OCI-LY7 (cell line): ENCODE results near the gene SAPCD2. TPM values are rescaled to one million over a fixed set of nuclear protein-coding genes. Genes with fewer than 3 reads are reported as not detected.

Source experiments
- BruUV-seq: library from RNA; stranded (reverse); fragments of 400-500 nt; replicated peaks from 2 replicates; lab custom pipeline; 2021; lab: Mats Ljungman, UMichigan
- CTCF ChIA-PET: fragments of 300-600 bp; sonication (Branson Sonifier 250); formaldehyde crosslinking; loops from one replicate; lab custom pipeline; 2022; ENCODE audit warnings: antibody characterized with exemption; ENCODE audit not compliant: unreplicated experiment; lab: Charles Lee
- POLR2A ChIA-PET: fragments of 300-600 bp; sonication (Branson Sonifier 250); formaldehyde crosslinking; loops from one replicate; lab custom pipeline; 2022; ENCODE audit warnings: antibody characterized with exemption; lab: Charles Lee
- DNase-seq: peaks from one replicate; pipeline ENCODE4 v3.0.0-alpha.2; 2015; ENCODE audit warnings: low spot score
- H2AFZ ChIP-seq: fragments of 200-600 bp; sonication (generic), shearing (Covaris generic); 2 replicates; pipeline ENCODE4 v1.6.1; 2014; ENCODE audit warnings: mild to moderate bottlenecking, antibody characterized with exemption, low read length, moderate library complexity
- H3K27ac ChIP-seq: fragments of 200-600 bp; sonication (generic); 2 replicates; pipeline ENCODE4 v1.5.1; 2014; ENCODE audit warnings: mixed run types, low read depth, mild to moderate bottlenecking, moderate library complexity, low read length, inconsistent platforms; ENCODE audit not compliant: poor library complexity, severe bottlenecking
- H3K36me3 ChIP-seq: fragments of 200-600 bp; sonication (generic); 2 replicates; pipeline ENCODE4 v1.6.1; 2014; ENCODE audit warnings: mild to moderate bottlenecking, antibody characterized with exemption, low read length, moderate library complexity, mixed read lengths; ENCODE audit not compliant: insufficient read depth
- H3K4me1 ChIP-seq: fragments of 200-600 bp; sonication (generic); 2 replicates; pipeline ENCODE4 v1.5.1; 2014; ENCODE audit warnings: mild to moderate bottlenecking, low read length; ENCODE audit not compliant: insufficient read depth, poor library complexity, severe bottlenecking
- H3K4me2 ChIP-seq: fragments of 200-600 bp; sonication (generic); 2 replicates; pipeline ENCODE4 v1.6.1; 2014; ENCODE audit warnings: mild to moderate bottlenecking, low read length
- H3K4me3 ChIP-seq: fragments of 200-600 bp; sonication (generic); 2 replicates; pipeline ENCODE4 v1.5.1; 2014; ENCODE audit warnings: mild to moderate bottlenecking, low read depth, low read length; ENCODE audit not compliant: poor library complexity, severe bottlenecking
- H3K79me2 ChIP-seq: fragments of 200-600 bp; sonication (generic); 2 replicates; pipeline ENCODE4 v1.6.1; 2016; ENCODE audit warnings: low read depth, mild to moderate bottlenecking, low read length, moderate library complexity, mixed read lengths; ENCODE audit not compliant: insufficient read depth
- H3K9me2 ChIP-seq: fragments of 200-600 bp; sonication (generic); 2 replicates; pipeline ENCODE4 v1.6.1; 2016; ENCODE audit warnings: mild to moderate bottlenecking, low read length, mixed read lengths; ENCODE audit not compliant: insufficient read depth
- H3K9me3 ChIP-seq: fragments of 200-600 bp; sonication (generic); 2 replicates; pipeline ENCODE4 v1.6.1; 2014; ENCODE audit warnings: mild to moderate bottlenecking, mixed run types, low read length, mixed read lengths
- H4K20me1 ChIP-seq: fragments of 200-600 bp; sonication (generic); 2 replicates; pipeline ENCODE4 v1.6.1; 2014; ENCODE audit warnings: mild to moderate bottlenecking, antibody characterized with exemption, low read length, moderate library complexity, mixed read lengths; ENCODE audit not compliant: insufficient read depth
- EZH2phosphoT487 ChIP-seq: fragments of 200-600 bp; sonication (generic); IDR thresholded peaks from 2 replicates; pipeline ENCODE4 v1.6.1; 2018; ENCODE audit warnings: low read depth, borderline replicate concordance, mild to moderate bottlenecking, mixed run types, antibody characterized with exemption, low read length, moderate library complexity, mixed read lengths
- intact Hi-C: fragments of 100-400 bp; cut with micrococcal nuclease; formaldehyde crosslinking; loops from one replicate; pipeline ENCODE4 v1.10.0; 2022; ENCODE audit not compliant: unreplicated experiment
- small RNA-seq: library from RNA; depleted of rRNA; stranded (forward); fragments of <200 nt; gene quantifications from one replicate; pipeline ENCODE3, GENCODE V24; 2014
- total RNA-seq, 2 experiments: library from RNA; depleted of rRNA in 1 of 2; stranded (reverse); fragments of >200 nt in 1 of 2; shearing (Covaris generic) in 1 of 2; gene quantifications; 2 replicates each; pipeline ENCODE4 v1.2.3, GENCODE V29; 2014 to 2022
- TF ChIP-seq, protein P1 (sequence below): fragments of 200-600 bp; sonication (generic); conservative IDR thresholded peaks from 2 replicates; pipeline ENCODE4 v1.5.1; 2014; ENCODE audit warnings: mild to moderate bottlenecking, antibody characterized with exemption, low read length, moderate library complexity, mixed read lengths

SAPCD2 gene
- total RNA-seq, 2 experiments from 2014 or later, result 57.2 to 74.0 TPM

DNA sequence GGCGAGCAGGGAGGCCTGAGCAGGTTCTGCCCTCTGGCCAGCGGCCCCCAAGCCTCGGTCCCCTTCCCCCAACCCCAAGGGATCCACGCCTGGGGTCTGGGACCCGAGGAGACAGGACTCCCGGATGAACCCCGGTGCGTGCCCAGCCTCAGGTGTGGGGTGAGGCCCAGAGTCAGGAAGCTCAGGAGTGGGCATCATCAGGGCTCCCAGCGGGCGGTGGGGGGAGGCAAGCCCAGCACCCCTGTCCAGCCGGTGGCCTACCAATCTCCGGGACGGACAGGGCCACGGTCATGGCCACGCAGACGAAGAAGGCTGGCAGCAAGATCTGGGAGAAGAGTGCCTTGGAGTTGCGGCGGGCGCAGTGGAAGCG is 56.8 kb downstream of the SAPCD2 start:
- H3K79me2 ChIP-seq, result no peaks in the 10 kb centered on the region
- no peaks in the 10 kb centered on the region for H4K20me1 ChIP-seq
- no peaks in the 10 kb centered on the region for H3K9me3 ChIP-seq
- no peak overlapping the region for H3K4me2 ChIP-seq
- H3K4me1 ChIP-seq, result peaks cover 4% of the 10 kb centered on the region
- TF ChIP-seq, protein P1, sequence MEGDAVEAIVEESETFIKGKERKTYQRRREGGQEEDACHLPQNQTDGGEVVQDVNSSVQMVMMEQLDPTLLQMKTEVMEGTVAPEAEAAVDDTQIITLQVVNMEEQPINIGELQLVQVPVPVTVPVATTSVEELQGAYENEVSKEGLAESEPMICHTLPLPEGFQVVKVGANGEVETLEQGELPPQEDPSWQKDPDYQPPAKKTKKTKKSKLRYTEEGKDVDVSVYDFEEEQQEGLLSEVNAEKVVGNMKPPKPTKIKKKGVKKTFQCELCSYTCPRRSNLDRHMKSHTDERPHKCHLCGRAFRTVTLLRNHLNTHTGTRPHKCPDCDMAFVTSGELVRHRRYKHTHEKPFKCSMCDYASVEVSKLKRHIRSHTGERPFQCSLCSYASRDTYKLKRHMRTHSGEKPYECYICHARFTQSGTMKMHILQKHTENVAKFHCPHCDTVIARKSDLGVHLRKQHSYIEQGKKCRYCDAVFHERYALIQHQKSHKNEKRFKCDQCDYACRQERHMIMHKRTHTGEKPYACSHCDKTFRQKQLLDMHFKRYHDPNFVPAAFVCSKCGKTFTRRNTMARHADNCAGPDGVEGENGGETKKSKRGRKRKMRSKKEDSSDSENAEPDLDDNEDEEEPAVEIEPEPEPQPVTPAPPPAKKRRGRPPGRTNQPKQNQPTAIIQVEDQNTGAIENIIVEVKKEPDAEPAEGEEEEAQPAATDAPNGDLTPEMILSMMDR, result no peak
- TF ChIP-seq EZH2phosphoT487, result no peak
- H3K9me2 ChIP-seq, result no peaks in the 10 kb centered on the region
- CTCF ChIA-PET, result no interaction called here
- H3K36me3 ChIP-seq, result no peaks in the 10 kb centered on the region
- POLR2A ChIA-PET, result no interaction called here
- H3K4me3 ChIP-seq, result no peak overlapping the region
- no peak overlapping the region for H2AFZ ChIP-seq
- DNase-seq, result no peak
- BruUV-seq, result no TSS peak
- H3K27ac ChIP-seq, result no peak overlapping the region
- intact Hi-C loops, result no loop called here

- DNase-seq, result no peak
- Histone ChIP-seq H3K27ac (no peak overlapping the region), H2AFZ (no peak overlapping the region), H3K9me2 (no peaks in the 10 kb centered on the region), H3K4me2 (no peak overlapping the region), H3K9me3 (no peaks in the 10 kb centered on the region), H3K4me3 (no peak overlapping the region), H4K20me1 (no peaks in the 10 kb centered on the region), H3K4me1 (peaks cover 4% of the 10 kb centered on the region), H3K79me2 (no peaks in the 10 kb centered on the region), H3K36me3 (no peaks in the 10 kb centered on the region)
- POLR2A ChIA-PET, result no interaction called here
- TF ChIP-seq, protein P1, result no peak
- TF ChIP-seq EZH2phosphoT487, result no peak
- BruUV-seq, result no TSS peak
- CTCF ChIA-PET, result interaction anchor here (0.6 kb wide), 1 partner anchor 24 kb away, joined by 3 read pairs; no protein-coding TSS in a partner anchor
- intact Hi-C loops, result no loop called here
Measured at GRCh38 chr9:137012694-137013570, 57.4 kb downstream of the SAPCD2 start.

Small RNAs within 50 kb of the gene (small RNA-seq; reads per million reads assigned to genes)
- 0.16 reads per million for gene RF00153

Other genes starting within 250 kb of the SAPCD2 start
Only the 30 nearest of the 36 such genes appear.
- gene TRAF2, start 184.0 kb downstream of the SAPCD2 start, total RNA-seq (2014; rRNA removed; shearing (Covaris generic)), result 31.4 and 34.7 TPM in 2 replicates
- 40.5 and 43.7 TPM in 2 replicates for gene TRAF2, start 184.0 kb downstream of the SAPCD2 start, total RNA-seq (2022)
- 78.7 and 89.6 TPM in 2 replicates for gene FBXW5, start 125.8 kb downstream of the SAPCD2 start, total RNA-seq (2014; rRNA removed; shearing (Covaris generic))
- gene FBXW5, start 125.8 kb downstream of the SAPCD2 start, total RNA-seq (2022), result 59.1 and 63.3 TPM in 2 replicates
- 0.95 and 1.0 TPM in 2 replicates for gene C8G, start 125.3 kb downstream of the SAPCD2 start, total RNA-seq (2014; rRNA removed; shearing (Covaris generic))
- gene C8G, start 125.3 kb downstream of the SAPCD2 start, total RNA-seq (2022), result 2.1 and 2.2 TPM in 2 replicates
- 0.95 and 6.5 TPM in 2 replicates for gene LCN12, start 118.3 kb downstream of the SAPCD2 start, total RNA-seq (2014; rRNA removed; shearing (Covaris generic))
- gene LCN12, start 118.3 kb downstream of the SAPCD2 start, total RNA-seq (2022), result 3.5 and 3.7 TPM in 2 replicates
- not detected in 2 replicates for gene PTGDS, start 93.1 kb downstream of the SAPCD2 start, total RNA-seq (2014; rRNA removed; shearing (Covaris generic))
- not detected in 2 replicates for gene PTGDS, start 93.1 kb downstream of the SAPCD2 start, total RNA-seq (2022)
- gene LCNL1, start 87.6 kb downstream of the SAPCD2 start, total RNA-seq (2014; rRNA removed; shearing (Covaris generic)), result not detected in 2 replicates
- not detected in 2 replicates for gene LCNL1, start 87.6 kb downstream of the SAPCD2 start, total RNA-seq (2022)
- 63.5 and 66.5 TPM in 2 replicates for gene PAXX, start 78.1 kb downstream of the SAPCD2 start, total RNA-seq (2014; rRNA removed; shearing (Covaris generic))
- 45.7 and 46.3 TPM in 2 replicates for gene PAXX, start 78.1 kb downstream of the SAPCD2 start, total RNA-seq (2022)
- not detected in 2 replicates for gene CLIC3, start 74.0 kb downstream of the SAPCD2 start, total RNA-seq (2014; rRNA removed; shearing (Covaris generic))
- not detected in 2 replicates for gene CLIC3, start 74.0 kb downstream of the SAPCD2 start, total RNA-seq (2022)
- 2.4 and 4.1 TPM in 2 replicates for gene ABCA2, start 42.3 kb downstream of the SAPCD2 start, total RNA-seq (2014; rRNA removed; shearing (Covaris generic))
- gene ABCA2, start 42.3 kb downstream of the SAPCD2 start, total RNA-seq (2022), result 8.3 and 10.6 TPM in 2 replicates
- not detected in 2 replicates for gene FUT7, start 38.5 kb downstream of the SAPCD2 start, total RNA-seq (2014; rRNA removed; shearing (Covaris generic))
- gene FUT7, start 38.5 kb downstream of the SAPCD2 start, total RNA-seq (2022), result 0.21 TPM in 1 of 2 replicates, not detected in the other
- gene NPDC1, start 24.4 kb downstream of the SAPCD2 start, total RNA-seq (2014; rRNA removed; shearing (Covaris generic)), result 0.21 and 0.32 TPM in 2 replicates
- 0.38 and 0.39 TPM in 2 replicates for gene NPDC1, start 24.4 kb downstream of the SAPCD2 start, total RNA-seq (2022)
- 0.16 TPM in 1 of 2 replicates, not detected in the other for gene ENTPD2, start 16.5 kb downstream of the SAPCD2 start, total RNA-seq (2014; rRNA removed; shearing (Covaris generic))
- gene ENTPD2, start 16.5 kb downstream of the SAPCD2 start, total RNA-seq (2022), result not detected in 2 replicates
- gene UAP1L1, start 7.0 kb upstream of the SAPCD2 start, total RNA-seq (2014; rRNA removed; shearing (Covaris generic)), result 5.3 and 5.7 TPM in 2 replicates
- gene UAP1L1, start 7.0 kb upstream of the SAPCD2 start, total RNA-seq (2022), result 12.3 and 16.7 TPM in 2 replicates
- gene MAN1B1, start 16.4 kb upstream of the SAPCD2 start, total RNA-seq (2014; rRNA removed; shearing (Covaris generic)), result 22.5 and 32.7 TPM in 2 replicates
- 38.8 and 43.4 TPM in 2 replicates for gene MAN1B1, start 16.4 kb upstream of the SAPCD2 start, total RNA-seq (2022)
- gene DPP7, start 44.2 kb upstream of the SAPCD2 start, total RNA-seq (2014; rRNA removed; shearing (Covaris generic)), result 173 and 182 TPM in 2 replicates
- 154 TPM in 2 replicates for gene DPP7, start 44.2 kb upstream of the SAPCD2 start, total RNA-seq (2022)
- 0.06 TPM in 1 of 2 replicates, not detected in the other for gene GRIN1, start 68.6 kb upstream of the SAPCD2 start, total RNA-seq (2014; rRNA removed; shearing (Covaris generic))
- gene GRIN1, start 68.6 kb upstream of the SAPCD2 start, total RNA-seq (2022), result 0.15 and 0.55 TPM in 2 replicates
- gene LRRC26, start 99.5 kb upstream of the SAPCD2 start, total RNA-seq (2014; rRNA removed; shearing (Covaris generic)), result 0.21 TPM in 1 of 2 replicates, not detected in the other
- not detected in 2 replicates for gene LRRC26, start 99.5 kb upstream of the SAPCD2 start, total RNA-seq (2022)
- gene TMEM210, start 101.5 kb upstream of the SAPCD2 start, total RNA-seq (2014; rRNA removed; shearing (Covaris generic)), result not detected in 2 replicates
- not detected in 2 replicates for gene TMEM210, start 101.5 kb upstream of the SAPCD2 start, total RNA-seq (2022)
- 34.8 and 38.6 TPM in 2 replicates for gene ANAPC2, start 118.0 kb upstream of the SAPCD2 start, total RNA-seq (2014; rRNA removed; shearing (Covaris generic))
- gene ANAPC2, start 118.0 kb upstream of the SAPCD2 start, total RNA-seq (2022), result 89.6 and 90.4 TPM in 2 replicates
- 111 and 130 TPM in 2 replicates for gene SSNA1, start 118.1 kb upstream of the SAPCD2 start, total RNA-seq (2014; rRNA removed; shearing (Covaris generic))
- 71.0 and 75.1 TPM in 2 replicates for gene SSNA1, start 118.1 kb upstream of the SAPCD2 start, total RNA-seq (2022)
- gene TPRN, start 130.2 kb upstream of the SAPCD2 start, total RNA-seq (2014; rRNA removed; shearing (Covaris generic)), result 9.0 and 10.3 TPM in 2 replicates
- gene TPRN, start 130.2 kb upstream of the SAPCD2 start, total RNA-seq (2022), result 15.3 and 15.9 TPM in 2 replicates
- gene TMEM203, start 135.1 kb upstream of the SAPCD2 start, total RNA-seq (2014; rRNA removed; shearing (Covaris generic)), result 55.1 and 58.2 TPM in 2 replicates
- gene TMEM203, start 135.1 kb upstream of the SAPCD2 start, total RNA-seq (2022), result 39.0 and 42.9 TPM in 2 replicates
- gene NDOR1, start 135.1 kb upstream of the SAPCD2 start, total RNA-seq (2014; rRNA removed; shearing (Covaris generic)), result 30.4 and 35.9 TPM in 2 replicates
- 61.3 and 61.9 TPM in 2 replicates for gene NDOR1, start 135.1 kb upstream of the SAPCD2 start, total RNA-seq (2022)
- gene RNF208, start 151.7 kb upstream of the SAPCD2 start, total RNA-seq (2014; rRNA removed; shearing (Covaris generic)), result 0.47 and 0.82 TPM in 2 replicates
- 4.4 and 5.5 TPM in 2 replicates for gene RNF208, start 151.7 kb upstream of the SAPCD2 start, total RNA-seq (2022)
- gene CYSRT1, start 154.6 kb upstream of the SAPCD2 start, total RNA-seq (2014; rRNA removed; shearing (Covaris generic)), result 1.1 and 1.7 TPM in 2 replicates
- 2.9 and 3.7 TPM in 2 replicates for gene CYSRT1, start 154.6 kb upstream of the SAPCD2 start, total RNA-seq (2022)
- gene RNF224, start 156.9 kb upstream of the SAPCD2 start, total RNA-seq (2014; rRNA removed; shearing (Covaris generic)), result 0.13 TPM in 1 of 2 replicates, not detected in the other
- 0.30 TPM in 1 of 2 replicates, not detected in the other for gene RNF224, start 156.9 kb upstream of the SAPCD2 start, total RNA-seq (2022)
- gene SLC34A3, start 160.3 kb upstream of the SAPCD2 start, total RNA-seq (2014; rRNA removed; shearing (Covaris generic)), result 0.15 TPM in 1 of 2 replicates, not detected in the other
- gene SLC34A3, start 160.3 kb upstream of the SAPCD2 start, total RNA-seq (2022), result not detected in 2 replicates
- gene TUBB4B, start 170.7 kb upstream of the SAPCD2 start, total RNA-seq (2014; rRNA removed; shearing (Covaris generic)), result 376 and 417 TPM in 2 replicates
- 402 and 443 TPM in 2 replicates for gene TUBB4B, start 170.7 kb upstream of the SAPCD2 start, total RNA-seq (2022)
- gene STPG3, start 180.7 kb upstream of the SAPCD2 start, total RNA-seq (2014; rRNA removed; shearing (Covaris generic)), result 0.73 TPM in 1 of 2 replicates, not detected in the other
- 1.7 and 2.7 TPM in 2 replicates for gene STPG3, start 180.7 kb upstream of the SAPCD2 start, total RNA-seq (2022)
- 59.5 and 62.6 TPM in 2 replicates for gene NELFB, start 184.8 kb upstream of the SAPCD2 start, total RNA-seq (2014; rRNA removed; shearing (Covaris generic))
- 74.8 and 76.1 TPM in 2 replicates for gene NELFB, start 184.8 kb upstream of the SAPCD2 start, total RNA-seq (2022)